Measurements from ENCODE around the gene LCK. TPM values are rescaled to one million over a fixed set of nuclear protein-coding genes. Genes with fewer than 3 reads are reported as not detected.

Gene LCK
- total and polyA plus RNA-seq, 2 experiments from 2014 or later: 33.2 to 86.6 TPM

GRCh38 chr1:32219022-32219421 is 32.0 kb upstream of the LCK start:
- Mint-ChIP-seq H3K4me3 (no peak overlapping the region), H3K27me3 (ENCODE audit: insufficient read depth, low read depth, poor library complexity) (peaks cover 14% of the 10 kb centered on the region), H3K36me3 (ENCODE audit: low read depth) (peaks cover 36% of the 10 kb centered on the region), H3K9me3 (no peaks in the 10 kb centered on the region), H3K27ac (no peak overlapping the region), H3K4me1 (peaks cover 15% of the 10 kb centered on the region)
- Histone ChIP-seq H3K27ac (ENCODE audit: low read depth) (no peak overlapping the region), H3K79me2 (replicated peaks; ENCODE audit: insufficient read depth) (peaks cover 23% of the 10 kb centered on the region), H3K4me1 (ENCODE audit: insufficient read depth) (peaks cover 10% of the 10 kb centered on the region), H3K9me2 (ENCODE audit: insufficient read depth) (no peaks in the 10 kb centered on the region), H4K20me1 (replicated peaks; ENCODE audit: insufficient read depth) (0 out of 2 replicates have a peak, but pooled peaks cover 5% of the 10 kb centered on the region), H3K4me2 (no peak overlapping the region), H3K36me3 (ENCODE audit: insufficient read depth) (peaks cover 7% of the 10 kb centered on the region; the same call in 1 of the 2 replicates), H3K27me3 (ENCODE audit: insufficient read depth) (no peaks in the 10 kb centered on the region), H2AFZ (no peak overlapping the region), H3K4me3 (no peak overlapping the region), H3F3A (replicated peaks; ENCODE audit: low read depth) (peaks cover 7% of the 10 kb centered on the region)
- TF ChIP-seq NANOG (IDR thresholded peaks at IDR 0.05; ENCODE audit: borderline replicate concordance): no peak
- no peak for TF ChIP-seq REST (IDR thresholded peaks at IDR 0.05; ENCODE audit: unreplicated experiment)
- TF ChIP-seq EZH2 (IDR thresholded peaks at IDR 0.05; ENCODE audit: low read depth, unreplicated experiment): no peak
- TF ChIP-seq ZNF331 (CRISPR knock-in tag; IDR thresholded peaks at IDR 0.05; ENCODE audit: low read depth): no peak
- no peak for TF ChIP-seq CTCF (conservative IDR thresholded peaks at IDR 0.05; ENCODE audit: low read depth in 2 of 2)
- TF ChIP-seq ETS1 (IDR thresholded peaks at IDR 0.05): no peak
- TF ChIP-seq POLR2AphosphoS5 (IDR thresholded peaks at IDR 0.05; ENCODE audit: low read depth): no peak
- DNase-seq (ENCODE audit: low spot score) (no peak), ATAC-seq (no peak)

Measured in GM23338 (cell line).